NCI-H345 (cell line): Measurements from ENCODE around the gene CDH23.

ENCODE experiments used
- DNase-seq: peaks from one replicate; lab custom pipeline; 2025; lab: John Stamatoyannopoulos, UW

The CDH23 gene

GRCh38 chr10:71486484-71487114, 89.9 kb downstream of the CDH23 start:
- no peak for DNase-seq

GRCh38 chr10:71487726-71488125, 91.0 kb downstream of the CDH23 start:
- DNase-seq = no peak

- DNase-seq = no peak
Measured at GRCh38 chr10:71489077-71489476, 92.4 kb downstream of the CDH23 start.

- DNase-seq = no peak
Measured at GRCh38 chr10:71492872-71493271, 96.2 kb downstream of the CDH23 start.

- DNase-seq = no peak
Measured at GRCh38 chr10:71493741-71494140, 97.0 kb downstream of the CDH23 start.

- DNase-seq = no peak
Measured at GRCh38 chr10:71494476-71494875, 97.8 kb downstream of the CDH23 start.

- no peak for DNase-seq
Measured at GRCh38 chr10:71494980-71495381, 98.3 kb downstream of the CDH23 start.

- DNase-seq = no peak
Measured at GRCh38 chr10:71496927-71497762, 100.4 kb downstream of the CDH23 start.

- DNase-seq = no peak
Measured at GRCh38 chr10:71497763-71498326, 101.1 kb downstream of the CDH23 start.

- no peak for DNase-seq
Measured at GRCh38 chr10:71501402-71501801, 104.7 kb downstream of the CDH23 start.

- DNase-seq = no peak
Measured at GRCh38 chr10:71502190-71502589, 105.5 kb downstream of the CDH23 start.

GRCh38 chr10:71502851-71503250, 106.1 kb downstream of the CDH23 start:
- no peak for DNase-seq

- no peak for DNase-seq
Measured at GRCh38 chr10:71504168-71504567, 107.4 kb downstream of the CDH23 start.

- DNase-seq = no peak
Measured at GRCh38 chr10:71504570-71504969, 107.8 kb downstream of the CDH23 start.

GRCh38 chr10:71505862-71506261, 109.1 kb downstream of the CDH23 start:
- no peak for DNase-seq

- DNase-seq = no peak
Measured at GRCh38 chr10:71509444-71509843, 112.7 kb downstream of the CDH23 start.

GRCh38 chr10:71511206-71511605, 114.5 kb downstream of the CDH23 start:
- DNase-seq = no peak

GRCh38 chr10:71512312-71512711, 115.6 kb downstream of the CDH23 start:
- DNase-seq = no peak

- DNase-seq = peak; percentile 54
Measured at GRCh38 chr10:71512761-71513539, 116.2 kb downstream of the CDH23 start.

GRCh38 chr10:71513540-71513853, 116.8 kb downstream of the CDH23 start:
- DNase-seq = no peak

GRCh38 chr10:71513936-71514335, 117.2 kb downstream of the CDH23 start:
- no peak for DNase-seq

GRCh38 chr10:71515531-71516172, 118.9 kb downstream of the CDH23 start:
- no peak for DNase-seq
